Astrocyte of the spinal cord (primary cell): ENCODE data around the gene CMTM8.

Experiments used
- DNase-seq: peaks from one replicate; pipeline ENCODE4 v3.0.0; 2011; ENCODE audit warnings: low read depth, low spot score
- H3K4me3 ChIP-seq: 2 replicates; pipeline ENCODE4 v1.5.1; 2011; ENCODE audit warnings: low read depth, mild to moderate bottlenecking, low read length, moderate library complexity
- CTCF ChIP-seq: IDR thresholded peaks from 2 replicates; pipeline ENCODE4 v1.5.1; 2012; ENCODE audit warnings: low read depth, mild to moderate bottlenecking, low read length, inconsistent platforms
- in situ Hi-C: cut with HindIII; loops from 2 replicates; pipeline ENCODE4 v1.10.0; 2017; ENCODE audit warnings: low sequenced_read_pairs

CMTM8 gene

GRCh38 chr3:32392536-32393302, 154.2 kb downstream of the CMTM8 start:
- DNase-seq: peak; percentile 67
- TF ChIP-seq CTCF: no peak
- in situ Hi-C loops: no loop called here
- peak overlapping the region; percentile 63 for H3K4me3 ChIP-seq

- in situ Hi-C loops: no loop called here
- TF ChIP-seq CTCF: no peak
- H3K4me3 ChIP-seq: no peak overlapping the region
- no peak for DNase-seq
These were observed 157.0 kb downstream of the CMTM8 start for GRCh38 chr3:32395496-32395895.

- no peak for TF ChIP-seq CTCF
- no peak for DNase-seq
- H3K4me3 ChIP-seq: no peak overlapping the region
- in situ Hi-C loops: no loop called here
These were observed 159.5 kb downstream of the CMTM8 start for GRCh38 chr3:32397941-32398340.

- in situ Hi-C loops: no loop called here
- no peak overlapping the region for H3K4me3 ChIP-seq
- TF ChIP-seq CTCF: no peak
- DNase-seq: no peak
These were observed 160.1 kb downstream of the CMTM8 start for GRCh38 chr3:32398531-32398930.

GRCh38 chr3:32399030-32399620, 160.6 kb downstream of the CMTM8 start:
- in situ Hi-C loops: no loop called here
- H3K4me3 ChIP-seq: no peak overlapping the region
- TF ChIP-seq CTCF: peak; percentile 59
- peak; percentile 68 for DNase-seq

GRCh38 chr3:32401126-32401525, 162.6 kb downstream of the CMTM8 start:
- in situ Hi-C loops: no loop called here
- no peak for DNase-seq
- no peak for TF ChIP-seq CTCF
- H3K4me3 ChIP-seq: peak overlapping the region; percentile 28
